AG04449 (cell line): Measurements from ENCODE around the gene C20orf144.

Experiments
- CTCF ChIA-PET: fragments of 350-600 bp; formaldehyde crosslinking; extraction: SDS; loops from one replicate; lab custom pipeline; 2021; ENCODE audit warnings: antibody characterized with exemption; lab: Yijun Ruan, JAX
- POLR2A ChIA-PET: fragments of 400-600, 350-600 bp; formaldehyde crosslinking; extraction: SDS; loops from one replicate; lab custom pipeline; 2020; ENCODE audit warnings: antibody characterized with exemption, inconsistent platforms; lab: Yijun Ruan, JAX
- DNase-seq: peaks from one replicate; pipeline ENCODE4 v3.0.0-alpha.2; 2010; ENCODE audit warnings: low read depth, low spot score
- H3K4me3 ChIP-seq: 2 replicates; pipeline ENCODE4 v1.5.1; 2011; ENCODE audit warnings: low read depth, mild to moderate bottlenecking, control low read depth, low read length
- CTCF ChIP-seq: IDR thresholded peaks from one replicate; pipeline ENCODE4 v1.5.1; 2011; ENCODE audit warnings: mild to moderate bottlenecking, moderate library complexity, low read length, control low read depth, inconsistent platforms; ENCODE audit not compliant: insufficient read depth; ENCODE audit errors: missing control alignments

Gene C20orf144

GRCh38 chr20:33669224-33669623 lies 7.1 kb downstream of the C20orf144 start:
- ChIA-PET POLR2A (interaction anchor here (0.7 kb wide), 1 partner anchor 51 kb away, joined by 3 read pairs; the partner anchor contains the start of gene PXMP4), CTCF (interaction anchor here (1.0 to 8.7 kb wide), 15 partner anchors 10 to 277 kb away, joined by 3 to 99 read pairs (median 6); partner anchors contain the start of genes E2F1 and PXMP4)
- H3K4me3 ChIP-seq: no peak overlapping the region
- no peak for TF ChIP-seq CTCF
- no peak for DNase-seq

- ChIA-PET CTCF (interaction anchor here (3.8 to 4.3 kb wide), 2 partner anchors 9 to 212 kb away, joined by 25 to 40 read pairs; no protein-coding TSS in a partner anchor), POLR2A (interaction anchor here (0.7 kb wide), 1 partner anchor 50 kb away, joined by 3 read pairs; the partner anchor contains the start of gene PXMP4)
- H3K4me3 ChIP-seq: no peak overlapping the region
- no peak for TF ChIP-seq CTCF
- DNase-seq: no peak
Measured at GRCh38 chr20:33669873-33670640, 7.9 kb downstream of the C20orf144 start.

GRCh38 chr20:33670715-33671499 lies 8.8 kb downstream of the C20orf144 start:
- no peak overlapping the region for H3K4me3 ChIP-seq
- ChIA-PET POLR2A (interaction anchor here (1.8 kb wide), 1 partner anchor 7 kb away, joined by 5 read pairs; no protein-coding TSS in a partner anchor), CTCF (interaction anchor here (1.3 kb wide), 1 partner anchor 16 kb away, joined by 4 read pairs; the partner anchor contains the start of gene E2F1)
- no peak for DNase-seq
- TF ChIP-seq CTCF: no peak

- ChIA-PET CTCF (interaction anchor here (1.3 kb wide), 1 partner anchor 15 kb away, joined by 4 read pairs; the partner anchor contains the start of gene E2F1), POLR2A (interaction anchor here (1.8 kb wide), 1 partner anchor 8 kb away, joined by 5 read pairs; no protein-coding TSS in a partner anchor)
- no peak for TF ChIP-seq CTCF
- H3K4me3 ChIP-seq: no peak overlapping the region
- DNase-seq: no peak
Measured at GRCh38 chr20:33671573-33672288, 9.6 kb downstream of the C20orf144 start.

GRCh38 chr20:33672426-33673113 lies 10.4 kb downstream of the C20orf144 start:
- TF ChIP-seq CTCF: no peak
- ChIA-PET POLR2A (interaction anchor here (0.8 to 1.8 kb wide), 2 partner anchors 9 kb away, joined by 3 to 5 read pairs; no protein-coding TSS in a partner anchor), CTCF (no interaction called here)
- DNase-seq: no peak
- peak overlapping the region; percentile 71 for H3K4me3 ChIP-seq
